ENCODE measurements around the gene ZNF750. TPM values are rescaled to one million over a fixed set of nuclear protein-coding genes. Genes with fewer than 3 reads are reported as not detected.

The ZNF750 gene
- polyA plus RNA-seq, 3 donors = not detected

GRCh38 chr17:82780971-82781893, 58.6 kb downstream of the ZNF750 start:
- WGBS (ENCODE audit: insufficient coverage) = 80% methylated on average over 21 of the region's 27 CpGs
- DNase-seq = no peak
- H3K36me3 Mint-ChIP-seq = peaks cover 24 to 40% of the 10 kb centered on the region in 2 donors
- no peak overlapping the region for H3K9ac ChIP-seq (ENCODE audit: insufficient read depth, low read length, poor library complexity, severe bottlenecking)
- no peak for TF ChIP-seq CTCF (IDR thresholded peaks at IDR 0.05)
- H3K27ac Mint-ChIP-seq = peak overlapping the region in 1 of 7 donors; percentile 50
- no peaks in the 10 kb centered on the region for H3K9me3 ChIP-seq (replicated peaks in 1 of 2; ENCODE audit: control insufficient read depth in 1 of 2, insufficient read depth in 1 of 2, low read length in 2 of 2)
- no peaks in the 10 kb centered on the region for H4K20me1 ChIP-seq (ENCODE audit: insufficient read depth, low read length)
- H3K27me3 ChIP-seq (ENCODE audit: control insufficient read depth in 2 of 2, insufficient read depth in 2 of 2, low read length in 2 of 2) = no peaks in the 10 kb centered on the region
- intact Hi-C loops (cut with micrococcal nuclease) = loop anchor here in 1 of 2 donors (5.0 kb wide), 1 partner anchor 131 kb away; no protein-coding TSS in a partner anchor
- H3K79me2 ChIP-seq (ENCODE audit: insufficient read depth, low read length) = no peaks in the 10 kb centered on the region
- no peak overlapping the region for H3K4me3 ChIP-seq (replicated peaks in 1 of 3; ENCODE audit: low read depth in 2 of 3, low read length in 3 of 3)
- H3K4me3 Mint-ChIP-seq = no peak overlapping the region
- no peak overlapping the region for H3K4me2 ChIP-seq (replicated peaks; ENCODE audit: extremely low read depth, low read length, poor library complexity, severe bottlenecking)
- H2AFZ ChIP-seq (ENCODE audit: insufficient read depth, low read depth, low read length, poor library complexity, severe bottlenecking) = no peak overlapping the region
- H3K4me1 ChIP-seq (ENCODE audit: control insufficient read depth in 1 of 2, insufficient read depth in 2 of 2, low read length in 2 of 2) = peaks cover 10 to 11% of the 10 kb centered on the region in 2 donors
- H3K27me3 Mint-ChIP-seq (ENCODE audit: low read depth in 3 of 3) = peaks cover 0 to 3% (median 2%) of the 10 kb centered on the region in 3 donors
- peaks cover 13% of the 10 kb centered on the region for H3K4me1 Mint-ChIP-seq
- H3K9me3 Mint-ChIP-seq = peaks cover 0 to 4% (median 0%) of the 10 kb centered on the region in 7 donors
- peaks cover 0 to 18% of the 10 kb centered on the region in 2 donors for H3K36me3 ChIP-seq (replicated peaks in 1 of 2; ENCODE audit: control insufficient read depth in 1 of 2, insufficient read depth in 2 of 2, low read length in 2 of 2)
- no peak overlapping the region for H3K27ac ChIP-seq (ENCODE audit: low read depth in 1 of 2, low read length in 2 of 2)

GRCh38 chr17:82780195-82780594, 59.6 kb downstream of the ZNF750 start:
- Histone ChIP-seq H3K27me3 (ENCODE audit: control insufficient read depth in 2 of 2, insufficient read depth in 2 of 2, low read length in 2 of 2) (no peaks in the 10 kb centered on the region), H3K4me3 (replicated peaks in 1 of 3; ENCODE audit: low read depth in 2 of 3, low read length in 3 of 3) (no peak overlapping the region), H3K4me2 (replicated peaks; ENCODE audit: extremely low read depth, low read length, poor library complexity, severe bottlenecking) (no peak overlapping the region), H3K4me1 (ENCODE audit: control insufficient read depth in 1 of 2, insufficient read depth in 2 of 2, low read length in 2 of 2) (peaks cover 10 to 12% of the 10 kb centered on the region in 2 donors), H3K27ac (ENCODE audit: low read depth in 1 of 2, low read length in 2 of 2) (no peak overlapping the region), H3K9me3 (replicated peaks in 1 of 2; ENCODE audit: control insufficient read depth in 1 of 2, insufficient read depth in 1 of 2, low read length in 2 of 2) (no peaks in the 10 kb centered on the region), H3K9ac (ENCODE audit: insufficient read depth, low read length, poor library complexity, severe bottlenecking) (no peak overlapping the region), H3K79me2 (ENCODE audit: insufficient read depth, low read length) (no peaks in the 10 kb centered on the region), H2AFZ (ENCODE audit: insufficient read depth, low read depth, low read length, poor library complexity, severe bottlenecking) (no peak overlapping the region), H4K20me1 (ENCODE audit: insufficient read depth, low read length) (no peaks in the 10 kb centered on the region), H3K36me3 (replicated peaks in 1 of 2; ENCODE audit: control insufficient read depth in 1 of 2, insufficient read depth in 2 of 2, low read length in 2 of 2) (peaks cover 0 to 18% of the 10 kb centered on the region in 2 donors)
- Mint-ChIP-seq H3K4me1 (peaks cover 15% of the 10 kb centered on the region), H3K4me3 (no peak overlapping the region), H3K27ac (no peak overlapping the region), H3K36me3 (peaks cover 24 to 47% of the 10 kb centered on the region in 2 donors), H3K9me3 (peaks cover 0 to 4% (median 0%) of the 10 kb centered on the region in 7 donors), H3K27me3 (ENCODE audit: low read depth in 3 of 3) (peaks cover 0 to 3% (median 2%) of the 10 kb centered on the region in 3 donors)
- DNase-seq = no peak
- 85% methylated on average over 12 of the region's 12 CpGs for WGBS (ENCODE audit: insufficient coverage)
- intact Hi-C loops (cut with micrococcal nuclease) = loop anchor here in 1 of 2 donors (5.0 kb wide), 1 partner anchor 132 kb away; no protein-coding TSS in a partner anchor
- no peak for TF ChIP-seq CTCF (IDR thresholded peaks at IDR 0.05)
